HL-60 (cell line): ENCODE data around the gene SLC30A4.

Experiments
- SPI1 ChIP-seq: IDR thresholded peaks from 2 replicates; pipeline ENCODE4 v1.6.1; 2012; ENCODE audit warnings: low read depth, mild to moderate bottlenecking, borderline replicate concordance
- TF ChIP-seq, protein P1 (sequence below): IDR thresholded peaks from one replicate; pipeline ENCODE4 v1.5.1; 2011; ENCODE audit warnings: low read length, control low read depth, inconsistent platforms; ENCODE audit not compliant: insufficient read depth

DNA sequence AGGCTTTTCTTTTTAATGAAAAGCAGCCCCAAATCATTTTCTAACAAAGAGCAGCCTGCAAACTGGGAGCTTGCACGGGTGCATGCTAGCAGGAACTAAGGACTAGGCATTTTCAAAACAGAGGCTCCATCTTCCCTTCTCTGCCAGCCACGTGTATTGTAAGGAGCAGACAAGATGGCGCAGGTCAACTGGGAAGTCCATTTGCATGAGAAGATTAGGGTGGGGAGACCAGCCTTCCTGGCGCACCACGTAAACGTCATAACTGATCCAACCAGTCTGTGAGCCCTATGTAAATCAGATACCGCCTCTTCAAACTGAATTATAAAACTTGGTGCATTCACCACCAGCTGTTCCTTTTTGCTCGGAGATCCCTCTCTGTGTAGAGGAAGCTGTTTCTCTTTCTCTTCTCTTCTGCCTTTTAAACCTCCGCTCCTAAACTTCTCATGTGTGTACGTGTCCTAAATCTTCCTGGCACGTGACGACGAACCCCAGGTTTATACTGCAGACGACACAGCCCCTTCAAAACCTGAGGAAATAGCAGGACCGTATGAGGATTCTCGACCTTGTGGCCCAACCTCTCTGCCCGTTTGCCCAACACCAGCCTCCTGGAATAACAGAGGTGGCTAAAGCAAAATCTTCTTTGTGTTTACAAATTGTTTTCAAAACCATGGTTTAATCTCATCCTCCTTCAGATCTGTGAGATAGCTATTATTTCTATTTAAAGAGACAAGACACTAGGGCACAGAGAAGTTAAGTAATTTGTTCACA is 26.4 kb upstream of the SLC30A4 start:
- TF ChIP-seq, protein P1, sequence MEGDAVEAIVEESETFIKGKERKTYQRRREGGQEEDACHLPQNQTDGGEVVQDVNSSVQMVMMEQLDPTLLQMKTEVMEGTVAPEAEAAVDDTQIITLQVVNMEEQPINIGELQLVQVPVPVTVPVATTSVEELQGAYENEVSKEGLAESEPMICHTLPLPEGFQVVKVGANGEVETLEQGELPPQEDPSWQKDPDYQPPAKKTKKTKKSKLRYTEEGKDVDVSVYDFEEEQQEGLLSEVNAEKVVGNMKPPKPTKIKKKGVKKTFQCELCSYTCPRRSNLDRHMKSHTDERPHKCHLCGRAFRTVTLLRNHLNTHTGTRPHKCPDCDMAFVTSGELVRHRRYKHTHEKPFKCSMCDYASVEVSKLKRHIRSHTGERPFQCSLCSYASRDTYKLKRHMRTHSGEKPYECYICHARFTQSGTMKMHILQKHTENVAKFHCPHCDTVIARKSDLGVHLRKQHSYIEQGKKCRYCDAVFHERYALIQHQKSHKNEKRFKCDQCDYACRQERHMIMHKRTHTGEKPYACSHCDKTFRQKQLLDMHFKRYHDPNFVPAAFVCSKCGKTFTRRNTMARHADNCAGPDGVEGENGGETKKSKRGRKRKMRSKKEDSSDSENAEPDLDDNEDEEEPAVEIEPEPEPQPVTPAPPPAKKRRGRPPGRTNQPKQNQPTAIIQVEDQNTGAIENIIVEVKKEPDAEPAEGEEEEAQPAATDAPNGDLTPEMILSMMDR, result no peak
- TF ChIP-seq SPI1, result no peak
